ENCODE data around the gene BUB3. TPM values are rescaled to one million over a fixed set of nuclear protein-coding genes. Genes with fewer than 3 reads are reported as not detected.
A peak's percentile ranks its signal among the peaks of the same experiment; 100 is the strongest.

The BUB3 gene
- total and polyA plus RNA-seq, 2 of the 13 experiments (the other 11 are each of a cell fraction or from before 2014, with no cell fraction given): 174 to 188 TPM

DNA sequence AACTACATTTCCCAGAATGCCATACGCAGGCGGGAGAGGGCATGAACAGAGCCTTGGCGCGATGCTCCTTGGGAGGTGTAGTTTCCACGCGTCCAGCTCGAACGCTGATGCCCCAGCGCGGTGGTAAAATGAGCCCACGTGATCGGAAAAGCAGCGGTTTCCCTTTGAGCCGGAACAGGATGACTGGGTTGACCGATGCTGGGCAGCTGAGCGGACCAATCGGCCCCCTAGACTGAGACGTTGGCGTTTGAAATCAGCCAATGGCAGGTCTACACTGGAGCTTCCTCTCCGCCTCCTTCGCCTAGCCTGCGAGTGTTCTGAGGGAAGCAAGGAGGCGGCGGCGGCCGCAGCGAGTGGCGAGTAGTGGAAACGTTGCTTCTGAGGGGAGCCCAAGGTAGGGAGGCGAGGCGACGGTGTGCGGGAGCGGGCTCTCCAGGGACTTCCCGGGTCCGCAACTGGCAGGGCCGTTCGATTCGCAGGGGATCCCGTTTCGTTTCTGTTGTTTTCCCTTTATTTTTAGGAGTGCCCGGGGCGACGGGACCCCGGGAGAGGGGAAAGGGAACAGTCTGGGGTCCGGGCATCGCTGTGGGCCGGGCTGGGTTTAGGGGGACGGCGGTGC lies at the start of gene BUB3 (continued):
- TF ChIP-seq, protein P1, sequence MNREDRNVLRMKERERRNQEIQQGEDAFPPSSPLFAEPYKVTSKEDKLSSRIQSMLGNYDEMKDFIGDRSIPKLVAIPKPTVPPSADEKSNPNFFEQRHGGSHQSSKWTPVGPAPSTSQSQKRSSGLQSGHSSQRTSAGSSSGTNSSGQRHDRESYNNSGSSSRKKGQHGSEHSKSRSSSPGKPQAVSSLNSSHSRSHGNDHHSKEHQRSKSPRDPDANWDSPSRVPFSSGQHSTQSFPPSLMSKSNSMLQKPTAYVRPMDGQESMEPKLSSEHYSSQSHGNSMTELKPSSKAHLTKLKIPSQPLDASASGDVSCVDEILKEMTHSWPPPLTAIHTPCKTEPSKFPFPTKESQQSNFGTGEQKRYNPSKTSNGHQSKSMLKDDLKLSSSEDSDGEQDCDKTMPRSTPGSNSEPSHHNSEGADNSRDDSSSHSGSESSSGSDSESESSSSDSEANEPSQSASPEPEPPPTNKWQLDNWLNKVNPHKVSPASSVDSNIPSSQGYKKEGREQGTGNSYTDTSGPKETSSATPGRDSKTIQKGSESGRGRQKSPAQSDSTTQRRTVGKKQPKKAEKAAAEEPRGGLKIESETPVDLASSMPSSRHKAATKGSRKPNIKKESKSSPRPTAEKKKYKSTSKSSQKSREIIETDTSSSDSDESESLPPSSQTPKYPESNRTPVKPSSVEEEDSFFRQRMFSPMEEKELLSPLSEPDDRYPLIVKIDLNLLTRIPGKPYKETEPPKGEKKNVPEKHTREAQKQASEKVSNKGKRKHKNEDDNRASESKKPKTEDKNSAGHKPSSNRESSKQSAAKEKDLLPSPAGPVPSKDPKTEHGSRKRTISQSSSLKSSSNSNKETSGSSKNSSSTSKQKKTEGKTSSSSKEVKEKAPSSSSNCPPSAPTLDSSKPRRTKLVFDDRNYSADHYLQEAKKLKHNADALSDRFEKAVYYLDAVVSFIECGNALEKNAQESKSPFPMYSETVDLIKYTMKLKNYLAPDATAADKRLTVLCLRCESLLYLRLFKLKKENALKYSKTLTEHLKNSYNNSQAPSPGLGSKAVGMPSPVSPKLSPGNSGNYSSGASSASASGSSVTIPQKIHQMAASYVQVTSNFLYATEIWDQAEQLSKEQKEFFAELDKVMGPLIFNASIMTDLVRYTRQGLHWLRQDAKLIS (CRISPR knock-in tag; IDR thresholded peaks at IDR 0.05): 0 out of 2 replicates have a peak, but pooled peaks have one; percentile 51
- TF ChIP-seq KDM6A (CRISPR knock-in tag; IDR thresholded peaks at IDR 0.05; ENCODE audit: low read depth) (no peak), POGZ (CRISPR knock-in tag; IDR thresholded peaks at IDR 0.05) (no peak), ZMYM4 (CRISPR knock-in tag; IDR thresholded peaks at IDR 0.05) (peak; percentile 80), ZNF431 (CRISPR knock-in tag; IDR thresholded peaks at IDR 0.05; ENCODE audit: borderline replicate concordance, low read depth) (no peak; the same call in 1 of the 2 replicates), MXI1 (IDR thresholded peaks at IDR 0.05; ENCODE audit: borderline replicate concordance, low read depth, low read length) (peak; percentile 79; the same call in 1 of the 3 replicates), TEAD3 (CRISPR knock-in tag; optimal IDR thresholded peaks at IDR 0.05; ENCODE audit: borderline replicate concordance) (peak; percentile 47), SKI (IDR thresholded peaks at IDR 0.05; ENCODE audit: partially characterized antibody) (peak; percentile 12), GABPB1 (CRISPR knock-in tag; IDR thresholded peaks at IDR 0.05) (peak; percentile 96), NFIB (CRISPR knock-in tag; IDR thresholded peaks at IDR 0.05; ENCODE audit: borderline replicate concordance) (no peak), GTF2F1 (IDR thresholded peaks at IDR 0.05; ENCODE audit: low read length) (no peak), ZNF878 (CRISPR knock-in tag; IDR thresholded peaks at IDR 0.05) (peak; percentile 72), ZNF792 (CRISPR knock-in tag; IDR thresholded peaks at IDR 0.05) (0 out of 2 replicates have a peak, but pooled peaks have one; percentile 23), ZNF850 (CRISPR knock-in tag; conservative IDR thresholded peaks at IDR 0.05) (0 out of 2 replicates have a peak, but pooled peaks have one; percentile 68), ZFP82 (CRISPR knock-in tag; IDR thresholded peaks at IDR 0.05; ENCODE audit: borderline replicate concordance) (no peak)
- TF ChIP-seq, protein P2, sequence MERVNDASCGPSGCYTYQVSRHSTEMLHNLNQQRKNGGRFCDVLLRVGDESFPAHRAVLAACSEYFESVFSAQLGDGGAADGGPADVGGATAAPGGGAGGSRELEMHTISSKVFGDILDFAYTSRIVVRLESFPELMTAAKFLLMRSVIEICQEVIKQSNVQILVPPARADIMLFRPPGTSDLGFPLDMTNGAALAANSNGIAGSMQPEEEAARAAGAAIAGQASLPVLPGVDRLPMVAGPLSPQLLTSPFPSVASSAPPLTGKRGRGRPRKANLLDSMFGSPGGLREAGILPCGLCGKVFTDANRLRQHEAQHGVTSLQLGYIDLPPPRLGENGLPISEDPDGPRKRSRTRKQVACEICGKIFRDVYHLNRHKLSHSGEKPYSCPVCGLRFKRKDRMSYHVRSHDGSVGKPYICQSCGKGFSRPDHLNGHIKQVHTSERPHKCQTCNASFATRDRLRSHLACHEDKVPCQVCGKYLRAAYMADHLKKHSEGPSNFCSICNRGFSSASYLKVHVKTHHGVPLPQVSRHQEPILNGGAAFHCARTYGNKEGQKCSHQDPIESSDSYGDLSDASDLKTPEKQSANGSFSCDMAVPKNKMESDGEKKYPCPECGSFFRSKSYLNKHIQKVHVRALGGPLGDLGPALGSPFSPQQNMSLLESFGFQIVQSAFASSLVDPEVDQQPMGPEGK (CRISPR knock-in tag; IDR thresholded peaks at IDR 0.05): no peak
- TF ChIP-seq, protein P3, sequence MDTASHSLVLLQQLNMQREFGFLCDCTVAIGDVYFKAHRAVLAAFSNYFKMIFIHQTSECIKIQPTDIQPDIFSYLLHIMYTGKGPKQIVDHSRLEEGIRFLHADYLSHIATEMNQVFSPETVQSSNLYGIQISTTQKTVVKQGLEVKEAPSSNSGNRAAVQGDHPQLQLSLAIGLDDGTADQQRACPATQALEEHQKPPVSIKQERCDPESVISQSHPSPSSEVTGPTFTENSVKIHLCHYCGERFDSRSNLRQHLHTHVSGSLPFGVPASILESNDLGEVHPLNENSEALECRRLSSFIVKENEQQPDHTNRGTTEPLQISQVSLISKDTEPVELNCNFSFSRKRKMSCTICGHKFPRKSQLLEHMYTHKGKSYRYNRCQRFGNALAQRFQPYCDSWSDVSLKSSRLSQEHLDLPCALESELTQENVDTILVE (CRISPR knock-in tag; IDR thresholded peaks at IDR 0.05): peak; percentile 21; the same call in 1 of the 2 replicates
- TF ChIP-seq, protein P4, sequence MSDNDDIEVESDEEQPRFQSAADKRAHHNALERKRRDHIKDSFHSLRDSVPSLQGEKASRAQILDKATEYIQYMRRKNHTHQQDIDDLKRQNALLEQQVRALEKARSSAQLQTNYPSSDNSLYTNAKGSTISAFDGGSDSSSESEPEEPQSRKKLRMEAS (IDR thresholded peaks at IDR 0.05): peak; percentile 76
- TF ChIP-seq, protein P5, sequence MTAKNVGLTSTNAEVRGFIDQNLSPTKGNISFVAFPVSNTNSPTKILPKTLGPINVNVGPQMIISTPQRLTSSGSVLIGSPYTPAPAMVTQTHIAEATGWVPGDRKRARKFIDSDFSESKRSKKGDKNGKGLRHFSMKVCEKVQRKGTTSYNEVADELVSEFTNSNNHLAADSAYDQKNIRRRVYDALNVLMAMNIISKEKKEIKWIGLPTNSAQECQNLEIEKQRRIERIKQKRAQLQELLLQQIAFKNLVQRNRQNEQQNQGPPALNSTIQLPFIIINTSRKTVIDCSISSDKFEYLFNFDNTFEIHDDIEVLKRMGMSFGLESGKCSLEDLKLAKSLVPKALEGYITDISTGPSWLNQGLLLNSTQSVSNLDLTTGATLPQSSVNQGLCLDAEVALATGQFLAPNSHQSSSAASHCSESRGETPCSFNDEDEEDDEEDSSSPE (CRISPR knock-in tag; IDR thresholded peaks at IDR 0.05): peak; percentile 97
- TF ChIP-seq, protein P6, sequence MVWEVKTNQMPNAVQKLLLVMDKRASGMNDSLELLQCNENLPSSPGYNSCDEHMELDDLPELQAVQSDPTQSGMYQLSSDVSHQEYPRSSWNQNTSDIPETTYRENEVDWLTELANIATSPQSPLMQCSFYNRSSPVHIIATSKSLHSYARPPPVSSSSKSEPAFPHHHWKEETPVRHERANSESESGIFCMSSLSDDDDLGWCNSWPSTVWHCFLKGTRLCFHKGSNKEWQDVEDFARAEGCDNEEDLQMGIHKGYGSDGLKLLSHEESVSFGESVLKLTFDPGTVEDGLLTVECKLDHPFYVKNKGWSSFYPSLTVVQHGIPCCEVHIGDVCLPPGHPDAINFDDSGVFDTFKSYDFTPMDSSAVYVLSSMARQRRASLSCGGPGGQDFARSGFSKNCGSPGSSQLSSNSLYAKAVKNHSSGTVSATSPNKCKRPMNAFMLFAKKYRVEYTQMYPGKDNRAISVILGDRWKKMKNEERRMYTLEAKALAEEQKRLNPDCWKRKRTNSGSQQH (CRISPR knock-in tag; IDR thresholded peaks at IDR 0.05; ENCODE audit: low read depth): no peak

Data from HepG2 (cell line).